Measurements from ENCODE around the gene ARFRP1. TPM values are rescaled to one million over a fixed set of nuclear protein-coding genes. Genes with fewer than 3 reads are reported as not detected.

Gene ARFRP1
- total and polyA plus RNA-seq, 2 of the 13 experiments (the other 11 are each of a cell fraction or from before 2014, with no cell fraction given) = 32.0 to 51.1 TPM

- TF ChIP-seq ZNF431 (CRISPR knock-in tag; IDR thresholded peaks at IDR 0.05; ENCODE audit: borderline replicate concordance, low read depth) (0 out of 2 replicates have a peak, but pooled peaks have one; percentile 16), ZNF318 (CRISPR knock-in tag; IDR thresholded peaks at IDR 0.05) (peak; percentile 50; the same call in 1 of the 2 replicates), ZBTB25 (CRISPR knock-in tag; IDR thresholded peaks at IDR 0.05) (no peak), USF2 (IDR thresholded peaks at IDR 0.05; ENCODE audit: low read depth, low read length) (no peak), USF2 (CRISPR knock-in tag; IDR thresholded peaks at IDR 0.05; ENCODE audit: borderline replicate concordance) (no peak), ZNF101 (CRISPR knock-in tag; IDR thresholded peaks at IDR 0.05; ENCODE audit: borderline replicate concordance, low read depth) (no peak), KDM6A (CRISPR knock-in tag; IDR thresholded peaks at IDR 0.05; ENCODE audit: low read depth) (no peak), SRF (IDR thresholded peaks at IDR 0.05; ENCODE audit: low read depth, low read length) (no peak), STAT5B (CRISPR knock-in tag; IDR thresholded peaks at IDR 0.05) (no peak), SAP130 (CRISPR knock-in tag; IDR thresholded peaks at IDR 0.05; ENCODE audit: low read depth) (no peak), NRL (CRISPR knock-in tag; IDR thresholded peaks at IDR 0.05; ENCODE audit: borderline replicate concordance) (0 out of 2 replicates have a peak, but pooled peaks have one; percentile 26), DZIP1 (CRISPR knock-in tag; IDR thresholded peaks at IDR 0.05) (no peak), ZNF576 (CRISPR knock-in tag; IDR thresholded peaks at IDR 0.05) (no peak)
Measured at GRCh38 chr20:63732118-63733095, 24.6 kb upstream of the ARFRP1 start (continued).
